ENCODE data around the gene ELF1. TPM values are rescaled to one million over a fixed set of nuclear protein-coding genes. Genes with fewer than 3 reads are reported as not detected.

The ELF1 gene
- total and polyA plus RNA-seq, 2 of the 4 experiments (the other 2 are of a cell fraction): 25.4 to 27.6 TPM

- CTCF ChIA-PET: interaction anchor here (0.6 kb wide), 1 partner anchor 151 kb away, joined by 4 read pairs; the partner anchor contains the start of gene SLC25A15
Observed at GRCh38 chr13:40940841-40941240, 78.3 kb downstream of the ELF1 start.

More at GRCh38 chr13:40940841-40941240, 78.3 kb downstream of the ELF1 start:
- no peak overlapping the region for H3K4me2 ChIP-seq (ENCODE audit: low read depth, low read length)
- no peak overlapping the region for H2BK20ac ChIP-seq (ENCODE audit: low read depth, low read length)
- POLR2A ChIA-PET (ENCODE audit: unreplicated experiment): no interaction called here
- no peak overlapping the region for H3K14ac ChIP-seq (replicated peaks; ENCODE audit: low read depth, low read length)
- ATAC-seq (ENCODE audit: low read depth) (no peak), DNase-seq (no peak)
- H3K27ac ChIP-seq (ENCODE audit: insufficient read depth, low read length): no peak overlapping the region
- no peak overlapping the region for H3K4me3 ChIP-seq (ENCODE audit: insufficient read depth, low read depth, low read length)
- H3K18ac ChIP-seq (ENCODE audit: low read depth, low read length): no peak overlapping the region
- no peaks in the 10 kb centered on the region for H3K9me1 ChIP-seq (ENCODE audit: insufficient read depth, low read length)
- H4K91ac ChIP-seq (ENCODE audit: insufficient read depth, low read depth, low read length): no peak overlapping the region
- no CpG with 5 or more reads among the region's 6 CpGs for WGBS, 2 experiments (ENCODE audit: extremely low coverage in 2 of 2, insufficient read length in 1 of 2)
- H3K4ac ChIP-seq (ENCODE audit: low read depth, low read length): no peak overlapping the region
- H3K36me3 ChIP-seq (ENCODE audit: control insufficient read depth, insufficient read depth, low read length): peaks cover 14% of the 10 kb centered on the region
- H4K8ac ChIP-seq (ENCODE audit: low read depth in 2 of 2, low read length in 2 of 2): no peak overlapping the region
- no peaks in the 10 kb centered on the region for H3K4me1 ChIP-seq (ENCODE audit: control insufficient read depth, insufficient read depth, low read length)
- dilution Hi-C loops (cut with HindIII; ENCODE audit: low sequenced_read_pairs, unreplicated experiment) (no loop called here), intact Hi-C loops (cut with micrococcal nuclease) (no loop called here), in situ Hi-C loops (cut with MboI; ENCODE audit: low sequenced_read_pairs) (no loop called here)
- H2AFZ ChIP-seq (replicated peaks; ENCODE audit: low read length, poor library complexity): no peak overlapping the region
- H3K9me3 ChIP-seq (ENCODE audit: control insufficient read depth, insufficient read depth, low read length): no peaks in the 10 kb centered on the region
- H2BK5ac ChIP-seq (ENCODE audit: low read depth, low read length, poor library complexity, severe bottlenecking): no peak overlapping the region
- no peak overlapping the region for H2AK9ac ChIP-seq (replicated peaks; ENCODE audit: low read depth, low read length, poor library complexity)
- H2BK120ac ChIP-seq (ENCODE audit: low read depth, low read length): no peak overlapping the region
- no peak overlapping the region for H4K5ac ChIP-seq (ENCODE audit: low read depth, low read length)
- no peak overlapping the region for H3K23ac ChIP-seq (ENCODE audit: low read depth, low read length)
- no peaks in the 10 kb centered on the region for H3K27me3 ChIP-seq (ENCODE audit: control insufficient read depth, insufficient read depth, low read length)
- no TSS peak for BruUV-seq (replicated peaks)
- H4K20me1 ChIP-seq (ENCODE audit: insufficient read depth, low read length): no peaks in the 10 kb centered on the region
- no peak for TF ChIP-seq RAD21 (IDR thresholded peaks at IDR 0.05; ENCODE audit: low read length)
- TF ChIP-seq CEBPB (IDR thresholded peaks at IDR 0.05; ENCODE audit: low read depth, low read length): no peak
- no peak for TF ChIP-seq MAFK (IDR thresholded peaks at IDR 0.05; ENCODE audit: low read depth, low read length)
- TF ChIP-seq SMC3 (IDR thresholded peaks at IDR 0.05; ENCODE audit: low read depth, low read length): no peak
- TF ChIP-seq BHLHE40 (IDR thresholded peaks at IDR 0.05; ENCODE audit: low read depth, low read length): no peak
- no peak for TF ChIP-seq POLR2A (IDR thresholded peaks at IDR 0.05; ENCODE audit: low read depth, low read length)
- no peak for TF ChIP-seq NFE2L2 (IDR thresholded peaks at IDR 0.05; ENCODE audit: low read depth, low read length)
- TF ChIP-seq, protein P1, sequence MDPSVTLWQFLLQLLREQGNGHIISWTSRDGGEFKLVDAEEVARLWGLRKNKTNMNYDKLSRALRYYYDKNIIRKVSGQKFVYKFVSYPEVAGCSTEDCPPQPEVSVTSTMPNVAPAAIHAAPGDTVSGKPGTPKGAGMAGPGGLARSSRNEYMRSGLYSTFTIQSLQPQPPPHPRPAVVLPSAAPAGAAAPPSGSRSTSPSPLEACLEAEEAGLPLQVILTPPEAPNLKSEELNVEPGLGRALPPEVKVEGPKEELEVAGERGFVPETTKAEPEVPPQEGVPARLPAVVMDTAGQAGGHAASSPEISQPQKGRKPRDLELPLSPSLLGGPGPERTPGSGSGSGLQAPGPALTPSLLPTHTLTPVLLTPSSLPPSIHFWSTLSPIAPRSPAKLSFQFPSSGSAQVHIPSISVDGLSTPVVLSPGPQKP (IDR thresholded peaks at IDR 0.05; ENCODE audit: borderline replicate concordance, low read depth, low read length): no peak
- no peak for TF ChIP-seq CTCF (conservative IDR thresholded peaks at IDR 0.05; ENCODE audit: low read depth, low read length)
- no peak overlapping the region for H3K56ac ChIP-seq (ENCODE audit: extremely low read depth, insufficient read depth, low read length)
- no peak overlapping the region for H3K9ac ChIP-seq (ENCODE audit: low read depth, low read length)
- H2BK15ac ChIP-seq (ENCODE audit: low read depth, low read length): no peak overlapping the region
- peaks cover 6 to 10% of the 10 kb centered on the region in 2 experiments; a peak in 3 of 4 replicates for H3K79me1 ChIP-seq (ENCODE audit: low read depth in 1 of 2, low read length in 2 of 2)
- no peak overlapping the region for H2AK5ac ChIP-seq (ENCODE audit: low read depth, low read length)
